ENCODE data around the gene WFDC8. TPM values are rescaled to one million over a fixed set of nuclear protein-coding genes. Genes with fewer than 3 reads are reported as not detected.

Gene WFDC8
- total RNA-seq, 1 donor from 2014 or later: not detected

Other genes with a start within 250 kb of the WFDC8 start
- 31.5 and 32.3 TPM in 2 replicates for gene SDC4, start 230.9 kb downstream of the WFDC8 start, total RNA-seq
- 23.7 and 23.8 TPM in 2 replicates for gene SYS1, start 216.1 kb downstream of the WFDC8 start, total RNA-seq
- gene TP53TG5, start 201.0 kb downstream of the WFDC8 start, total RNA-seq: not detected in 2 replicates
- gene DBNDD2, start 171.0 kb downstream of the WFDC8 start, total RNA-seq: 37.4 and 37.7 TPM in 2 replicates
- gene PIGT, start 163.1 kb downstream of the WFDC8 start, total RNA-seq: 137 and 140 TPM in 2 replicates
- not detected in 2 replicates for gene WFDC2, start 109.5 kb downstream of the WFDC8 start, total RNA-seq
- gene SPINT3, start 63.7 kb downstream of the WFDC8 start, total RNA-seq: not detected in 2 replicates
- not detected in 2 replicates for gene WFDC6, start 39.8 kb downstream of the WFDC8 start, total RNA-seq
- gene EPPIN, start 31.9 kb downstream of the WFDC8 start, total RNA-seq: not detected in 2 replicates
- gene WFDC10A, start 50.5 kb upstream of the WFDC8 start, total RNA-seq: not detected in 2 replicates
- gene WFDC9, start 52.0 kb upstream of the WFDC8 start, total RNA-seq: not detected in 2 replicates
- not detected in 2 replicates for gene WFDC11, start 91.0 kb upstream of the WFDC8 start, total RNA-seq
- gene WFDC13, start 122.8 kb upstream of the WFDC8 start, total RNA-seq: not detected in 2 replicates
- gene WFDC10B, start 125.7 kb upstream of the WFDC8 start, total RNA-seq: not detected in 2 replicates
- not detected in 2 replicates for gene SPINT4, start 143.1 kb upstream of the WFDC8 start, total RNA-seq
- 0.91 TPM in 1 of 2 replicates, not detected in the other for gene WFDC3, start 212.6 kb upstream of the WFDC8 start, total RNA-seq
- gene DNTTIP1, start 212.7 kb upstream of the WFDC8 start, total RNA-seq: 23.2 and 30.0 TPM in 2 replicates
- 21.3 and 21.9 TPM in 2 replicates for gene UBE2C, start 233.4 kb upstream of the WFDC8 start, total RNA-seq
- 1.2 TPM in 1 of 2 replicates, not detected in the other for gene TNNC2, start 248.0 kb upstream of the WFDC8 start, total RNA-seq

Data from osteocyte (in vitro differentiated cells).